ENCODE results near the gene DDX49. TPM values are rescaled to one million over a fixed set of nuclear protein-coding genes. Genes with fewer than 3 reads are reported as not detected.

The DDX49 gene
- total and polyA plus RNA-seq, 9 of the 15 experiments (the other 6 are each of a cell fraction or from before 2014, with no cell fraction given) = 1.1 to 113 (median 45.7) TPM

DNA sequence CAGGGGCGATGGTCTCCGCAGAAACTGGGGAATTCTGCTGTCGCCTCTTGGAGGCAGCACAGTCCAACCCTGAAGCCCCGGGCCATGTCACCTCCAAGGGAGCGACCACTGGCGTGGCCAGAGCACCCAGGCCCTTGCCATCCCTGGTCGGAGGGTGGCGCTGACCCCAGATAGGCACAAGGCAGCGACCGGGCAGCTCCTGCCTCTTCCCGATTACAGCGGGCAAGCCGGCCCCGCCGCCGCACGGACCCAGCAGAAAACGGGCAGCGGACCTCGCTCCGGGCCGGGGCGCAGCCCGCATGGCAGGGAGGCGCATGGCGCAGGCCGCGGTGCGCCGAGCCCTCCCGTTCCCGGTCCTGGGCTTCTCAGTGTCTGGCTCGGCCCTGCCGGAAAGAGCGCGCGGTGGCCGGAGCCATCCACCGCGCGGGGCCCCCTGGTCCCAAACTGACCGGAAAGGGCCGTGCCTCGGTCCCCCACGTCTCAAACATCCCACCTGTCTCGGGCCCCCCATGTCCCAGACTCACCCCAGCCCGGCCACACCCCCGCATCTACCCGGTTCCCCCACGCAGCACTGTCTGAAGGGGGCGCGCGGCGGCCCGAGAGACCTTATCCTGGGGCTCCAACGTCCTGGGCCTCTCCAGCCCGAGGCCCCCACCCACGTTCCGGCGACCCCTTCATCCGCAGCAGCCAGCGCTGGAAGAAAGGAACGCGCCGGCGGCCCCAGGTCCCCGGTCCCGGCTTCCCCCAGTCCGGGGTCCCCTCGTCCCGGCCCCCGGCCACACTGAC is 24.3 kb upstream of the DDX49 start:
- peak; percentile 81 for ATAC-seq
- H3K79me2 ChIP-seq (ENCODE audit: control insufficient read depth, insufficient read depth, low read length) = no peaks in the 10 kb centered on the region
- H3K9me1 ChIP-seq (ENCODE audit: control insufficient read depth, insufficient read depth, low read length) = peaks cover 3% of the 10 kb centered on the region
- H3K4me2 ChIP-seq (ENCODE audit: insufficient read depth, low read length) = peak overlapping the region; percentile 60
- in situ Hi-C loops (cut with MboI) = no loop called here
- H3K9ac ChIP-seq (ENCODE audit: insufficient read depth in 1 of 2, low read depth in 2 of 2, low read length in 2 of 2) = peak overlapping the region; percentile 30 to 90; a peak in 3 of 4 replicates
- no peak overlapping the region for H3K27ac ChIP-seq (ENCODE audit: extremely low read depth, low read depth, low read length)
- peaks cover 13% of the 10 kb centered on the region; the same call in 1 of the 3 replicates for H3K36me3 ChIP-seq (ENCODE audit: control insufficient read depth, insufficient read depth, low read length)
- H4K20me1 ChIP-seq (replicated peaks; ENCODE audit: control insufficient read depth, insufficient read depth, low read length) = peaks cover 17% of the 10 kb centered on the region
- H3K4me1 ChIP-seq (replicated peaks in 1 of 2; ENCODE audit: control insufficient read depth in 2 of 2, insufficient read depth in 2 of 2, low read length in 2 of 2) = peaks cover 12 to 64% of the 10 kb centered on the region in 2 experiments
- no TSS peak for BruUV-seq (replicated peaks)
- no peak for FAIRE-seq
- DNase-seq (ENCODE audit: extremely low read depth in 1 of 4, low spot score in 3 of 4) = peak; percentile 69 to 72 (median 72)
- peak overlapping the region; percentile 37 for H3K4me3 ChIP-seq
- CTCF ChIA-PET (ENCODE audit: low intra/inter-chr PET ratio) = interaction anchor here (0.6 to 1.7 kb wide), 4 partner anchors 24 to 749 kb away, joined by 3 to 11 read pairs (median 5); partner anchors contain the start of genes COPE and DDX49
- H3K27me3 ChIP-seq (ENCODE audit: control insufficient read depth in 2 of 2, insufficient read depth in 2 of 2, low read length in 2 of 2) = peaks cover 0 to 5% of the 10 kb centered on the region in 2 experiments; a peak in 1 of 5 replicates
- H3K9me3 ChIP-seq (replicated peaks; ENCODE audit: control insufficient read depth, insufficient read depth, low read depth, low read length) = no peaks in the 10 kb centered on the region
- peak overlapping the region; percentile 64 for H2AFZ ChIP-seq (ENCODE audit: low read depth, low read length)
- intact Hi-C loops (cut with micrococcal nuclease) = loop anchor here (1.0 to 5.0 kb wide), 2 partner anchors 91 to 242 kb away; partner anchors contain the start of gene TMEM161A
- POLR2A ChIA-PET = interaction anchor here (1.0 to 1.4 kb wide), 3 partner anchors 11 to 24 kb away, joined by 3 to 4 read pairs (median 4); partner anchors contain the start of genes COPE and DDX49
- under 1% methylated on average over 51 of the region's 72 CpGs for WGBS (ENCODE audit: insufficient coverage, low coverage, missing lambda C conversion rate)
- TF ChIP-seq SAP30 (IDR thresholded peaks at IDR 0.05; ENCODE audit: borderline replicate concordance, insufficient read depth, low read depth, low read length, poor library complexity, severe bottlenecking) (peak; percentile 24), YY1 (IDR thresholded peaks at IDR 0.05; ENCODE audit: borderline replicate concordance in 1 of 3, control insufficient read depth in 1 of 3, extremely low read depth in 1 of 3, insufficient read depth in 3 of 3, insufficient read length in 1 of 3, insufficient replicate concordance in 2 of 3, low read depth in 1 of 3, low read length in 2 of 3) (peak in 1 of 3 experiments; percentile 18), PATZ1 (CRISPR knock-in tag; IDR thresholded peaks at IDR 0.05; ENCODE audit: borderline replicate concordance) (no peak), E2F6 (IDR thresholded peaks at IDR 0.05; ENCODE audit: borderline replicate concordance in 1 of 2, extremely low read depth in 1 of 2, insufficient read depth in 1 of 2, insufficient read length in 1 of 2, low read depth in 1 of 2, low read length in 1 of 2, poor library complexity in 1 of 2, severe bottlenecking in 1 of 2) (peak in 1 of 2 experiments; percentile 71), RCOR1 (IDR thresholded peaks at IDR 0.05; ENCODE audit: borderline replicate concordance in 1 of 2, low read depth in 2 of 2, low read length in 2 of 2) (peak in 1 of 2 experiments; percentile 39; a peak in 1 of 4 replicates), CTCFL (IDR thresholded peaks at IDR 0.05; ENCODE audit: borderline replicate concordance, insufficient read depth, low read depth, low read length, poor library complexity, severe bottlenecking) (no peak), KAT7 (CRISPR knock-in tag; IDR thresholded peaks at IDR 0.05; ENCODE audit: borderline replicate concordance) (peak; percentile 83; the same call in 1 of the 2 replicates), HDAC1 (IDR thresholded peaks at IDR 0.05) (peak in 1 of 2 experiments; percentile 24; a peak in 1 of 4 replicates), ZNF717 (CRISPR knock-in tag; IDR thresholded peaks at IDR 0.05) (no peak)
- TF ChIP-seq, protein P1, sequence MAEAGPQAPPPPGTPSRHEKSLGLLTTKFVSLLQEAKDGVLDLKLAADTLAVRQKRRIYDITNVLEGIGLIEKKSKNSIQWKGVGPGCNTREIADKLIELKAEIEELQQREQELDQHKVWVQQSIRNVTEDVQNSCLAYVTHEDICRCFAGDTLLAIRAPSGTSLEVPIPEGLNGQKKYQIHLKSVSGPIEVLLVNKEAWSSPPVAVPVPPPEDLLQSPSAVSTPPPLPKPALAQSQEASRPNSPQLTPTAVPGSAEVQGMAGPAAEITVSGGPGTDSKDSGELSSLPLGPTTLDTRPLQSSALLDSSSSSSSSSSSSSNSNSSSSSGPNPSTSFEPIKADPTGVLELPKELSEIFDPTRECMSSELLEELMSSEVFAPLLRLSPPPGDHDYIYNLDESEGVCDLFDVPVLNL (CRISPR knock-in tag; IDR thresholded peaks at IDR 0.05; ENCODE audit: low read depth) = no peak

Measured in K562 (cell line).